ENCODE measurements around the gene PPIF.

Gene PPIF

GRCh38 chr10:79313911-79314439 lies 33.3 kb upstream of the PPIF start:
- DNase-seq = no peak

- DNase-seq = no peak
Measured at GRCh38 chr10:79314761-79315601, 32.3 kb upstream of the PPIF start.

- DNase-seq = no peak
Measured at GRCh38 chr10:79315602-79315920, 31.7 kb upstream of the PPIF start.

- peak; percentile 11 for DNase-seq
Measured at GRCh38 chr10:79316671-79317431, 30.4 kb upstream of the PPIF start.

GRCh38 chr10:79318369-79318768 lies 28.9 kb upstream of the PPIF start:
- DNase-seq = no peak

- no peak for DNase-seq
Measured at GRCh38 chr10:79319115-79319771, 28.0 kb upstream of the PPIF start.

GRCh38 chr10:79320316-79320715 lies 27.0 kb upstream of the PPIF start:
- no peak for DNase-seq

GRCh38 chr10:79320820-79321493 lies 26.3 kb upstream of the PPIF start:
- no peak for DNase-seq

GRCh38 chr10:79321494-79321882 lies 25.8 kb upstream of the PPIF start:
- DNase-seq = no peak

- no peak for DNase-seq
Measured at GRCh38 chr10:79321951-79322350, 25.3 kb upstream of the PPIF start.

- DNase-seq = no peak
Measured at GRCh38 chr10:79322616-79323543, 24.4 kb upstream of the PPIF start.

- DNase-seq = no peak
Measured at GRCh38 chr10:79323602-79324001, 23.7 kb upstream of the PPIF start.

GRCh38 chr10:79324032-79324695 lies 23.1 kb upstream of the PPIF start:
- no peak for DNase-seq

- no peak for DNase-seq
Measured at GRCh38 chr10:79326361-79327089, 20.7 kb upstream of the PPIF start.

GRCh38 chr10:79327090-79327457 lies 20.2 kb upstream of the PPIF start:
- no peak for DNase-seq

GRCh38 chr10:79328147-79328701 lies 19.0 kb upstream of the PPIF start:
- DNase-seq = no peak

GRCh38 chr10:79328737-79329504 lies 18.3 kb upstream of the PPIF start:
- no peak for DNase-seq

GRCh38 chr10:79329529-79329928 lies 17.7 kb upstream of the PPIF start:
- no peak for DNase-seq

GRCh38 chr10:79331226-79331625 lies 16.0 kb upstream of the PPIF start:
- DNase-seq = no peak

- no peak for DNase-seq
Measured at GRCh38 chr10:79331709-79332108, 15.6 kb upstream of the PPIF start.
